Epithelial cell of alveolus of lung (primary cell): ENCODE data around the gene MYH6. TPM values are rescaled to one million over a fixed set of nuclear protein-coding genes. Genes with fewer than 3 reads are reported as not detected.

Experiments used
- total RNA-seq: library from RNA; depleted of rRNA; stranded (reverse); fragments of >200 nt; gene quantifications from 2 replicates; pipeline ENCODE4 v1.2.1, GENCODE V29; 2015

MYH6 gene
- total RNA-seq, result not detected in 2 replicates

DNA sequence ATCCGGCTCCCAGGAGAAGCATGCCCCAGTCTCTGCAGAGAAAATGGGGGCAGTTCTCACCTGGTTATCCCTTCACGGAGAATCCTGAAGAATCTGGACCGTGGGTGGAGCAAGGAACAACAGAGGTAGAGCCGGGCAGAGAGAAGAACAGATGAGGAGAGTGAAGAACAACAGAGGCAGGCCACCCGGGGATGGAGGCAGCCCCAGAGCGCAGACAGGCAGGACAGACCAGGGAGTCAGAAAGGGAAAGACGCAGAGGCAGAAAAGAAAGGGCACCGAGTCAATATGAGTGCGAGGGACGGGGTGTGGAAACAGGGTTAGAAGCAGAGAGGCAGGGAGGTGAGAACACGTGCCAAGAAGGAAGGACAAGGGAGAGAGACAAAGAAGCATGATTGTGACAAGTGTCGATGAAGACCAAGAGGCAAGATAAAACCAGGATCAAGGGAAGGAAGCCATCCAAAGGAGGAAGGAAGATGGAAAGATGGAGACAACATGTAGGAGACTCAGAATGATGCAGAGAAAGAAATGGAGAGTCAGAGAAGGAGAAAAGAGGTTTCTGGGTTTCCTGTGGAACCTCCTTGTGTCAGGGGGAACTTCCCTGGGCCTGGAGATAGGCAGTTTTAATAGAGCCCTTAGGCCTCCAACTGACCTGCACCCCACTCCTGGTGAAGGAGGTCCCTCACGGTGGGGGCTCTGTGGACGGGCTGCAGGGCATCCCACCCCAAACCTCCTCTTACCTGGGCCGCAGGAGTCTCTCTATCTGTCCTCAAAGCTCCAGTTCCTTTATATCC, at the start of gene MYH6:
MYH6 (minus strand) TSS at position 758 of the 791 bp plus-strand sequence. CDS start 1,050 bp downstream, outside the sequence.

DNA sequence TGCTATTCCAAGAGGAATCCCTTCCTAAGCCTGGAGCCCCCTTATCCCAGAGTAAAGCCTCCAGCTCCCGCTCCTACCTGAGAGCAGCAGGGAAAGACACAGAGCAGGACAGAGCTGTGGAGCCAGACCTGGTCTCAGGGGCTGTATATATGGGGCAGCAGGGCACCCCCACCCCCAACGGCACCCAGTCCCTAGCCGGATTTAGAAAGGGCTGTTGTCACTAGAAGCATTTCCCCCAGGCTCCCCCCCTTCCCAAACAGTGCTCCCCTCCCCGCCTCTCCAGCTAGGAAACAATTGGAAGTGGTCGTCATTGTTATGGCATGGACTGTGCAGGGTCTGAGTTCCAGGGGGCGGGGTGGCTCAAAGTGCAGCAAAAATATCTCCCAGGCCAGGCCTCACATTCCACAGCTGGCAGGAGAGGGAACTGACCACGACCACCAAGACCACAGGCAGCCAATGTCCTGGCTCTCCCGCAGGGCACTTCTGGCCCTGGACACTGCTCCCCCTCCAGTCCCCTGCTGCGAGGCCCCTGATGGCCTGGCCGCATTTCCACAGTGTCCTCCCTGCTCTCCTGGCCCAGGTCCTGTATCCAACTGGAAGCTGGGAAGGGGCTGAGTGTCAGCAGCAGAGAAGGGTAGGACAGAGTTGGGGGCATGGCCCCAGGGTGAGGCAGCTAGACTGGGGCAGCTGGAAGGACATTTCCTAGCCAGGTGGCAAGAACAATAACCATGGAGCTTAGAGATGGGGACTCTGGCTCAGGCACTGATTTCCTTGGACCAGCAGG, 27.7 kb upstream of the MYH6 start, which contains the start of gene MYH7:
MYH7 (minus strand) TSS at position 118 of the 784 bp plus-strand sequence. CDS start 1,928 bp downstream, outside the sequence.

DNA sequence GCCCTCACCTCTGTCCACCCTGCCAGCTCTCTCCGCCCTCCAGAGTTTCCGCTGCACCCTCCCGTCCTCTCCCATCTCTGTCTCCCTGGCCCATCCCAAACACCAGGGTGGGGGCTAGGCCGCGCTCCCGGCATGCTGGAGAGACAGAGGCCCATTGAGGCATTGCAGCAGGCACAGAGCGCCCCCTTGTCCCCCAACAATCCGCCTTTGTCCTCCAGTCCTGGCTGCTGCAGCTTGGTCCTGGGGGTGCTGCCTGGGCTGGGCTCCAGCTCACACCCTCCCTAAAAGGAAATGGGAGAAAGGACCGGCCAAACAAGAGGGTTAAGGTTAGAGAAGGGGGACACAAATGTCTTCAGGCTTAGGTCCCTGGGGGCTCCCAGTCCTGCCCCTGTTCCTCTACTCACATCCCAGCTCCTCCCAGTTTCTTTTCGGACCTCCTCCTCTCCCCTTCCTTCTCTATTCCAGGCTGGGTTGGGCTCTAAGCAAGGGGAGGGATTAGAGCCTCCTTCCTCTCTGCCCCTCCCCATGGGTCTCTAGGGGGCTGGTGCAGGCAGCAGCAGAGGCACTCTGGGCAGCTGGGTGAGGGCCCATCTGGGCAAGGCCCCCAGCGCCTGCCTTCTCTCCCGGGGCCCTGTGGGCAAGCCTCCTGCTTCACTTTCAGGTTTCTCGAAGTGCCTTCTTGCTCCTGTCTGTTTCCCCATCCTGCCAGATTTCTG, 31.4 kb downstream of the MYH6 start, which contains the start of gene CMTM5:
CMTM5 (plus strand) TSS at position 565 of the 716 bp plus-strand sequence. CDS start 206 bp downstream, outside the sequence.

DNA sequence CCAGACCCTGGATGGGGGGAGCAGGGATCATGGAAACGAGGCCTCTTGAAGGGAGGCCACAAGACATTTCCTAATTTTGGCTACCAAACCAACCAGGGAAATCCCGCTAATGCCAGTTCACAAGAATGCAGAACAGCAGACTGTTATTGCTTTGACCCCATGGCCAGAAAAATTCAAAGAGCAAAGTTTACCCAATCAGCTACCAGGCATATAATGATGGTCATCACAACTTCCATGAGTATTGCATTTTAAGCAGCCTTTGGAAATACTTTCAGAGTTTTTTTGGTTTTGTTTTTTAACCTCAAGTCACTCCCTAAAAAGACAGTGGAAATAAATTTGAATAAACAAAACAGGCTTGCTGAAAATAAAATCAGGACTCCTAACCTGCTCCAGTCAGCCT, 35.6 kb downstream of the MYH6 start, which contains the start of gene IL25:
IL25 (plus strand) TSS at position 301 of the 400 bp plus-strand sequence.

DNA sequence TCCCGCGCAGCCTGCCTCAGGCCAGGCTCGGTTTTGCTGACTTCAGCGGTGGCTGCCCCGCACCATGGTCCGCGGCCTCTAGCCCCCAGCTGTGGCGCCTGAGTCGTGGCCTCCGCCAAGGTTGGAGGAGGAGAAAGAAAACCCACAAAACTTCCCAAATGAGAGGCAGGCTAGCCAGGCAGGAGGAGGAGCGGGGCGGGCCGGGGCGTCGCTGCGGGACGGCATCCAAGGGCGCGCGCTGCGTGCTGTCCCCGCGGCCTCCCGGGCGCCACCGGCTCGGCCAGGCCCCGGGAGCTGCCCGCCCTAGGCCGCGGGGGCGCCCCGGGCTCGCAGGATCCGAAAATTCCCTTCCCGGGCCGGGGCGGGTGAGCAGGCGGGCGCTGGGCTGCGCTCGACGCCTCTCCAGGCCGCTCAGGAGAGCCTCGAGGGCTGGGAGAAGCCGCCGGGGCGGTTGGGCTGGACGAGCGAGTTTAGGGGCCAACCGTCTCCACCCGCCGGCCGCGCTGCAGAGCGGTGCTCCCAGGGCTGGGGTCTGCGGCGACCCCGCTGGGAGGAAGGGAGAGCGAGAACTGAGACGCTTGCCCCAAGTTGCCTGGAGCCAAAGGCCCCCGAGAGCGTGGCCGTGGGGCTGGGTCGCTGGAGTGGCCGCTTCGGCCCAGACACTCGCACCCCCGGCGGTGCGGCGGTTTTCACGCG, 42.9 kb downstream of the MYH6 start, which contains the start of gene EFS:
EFS (minus strand) TSS at position 137 of the 696 bp plus-strand sequence. CDS start 147 bp downstream, outside the sequence.

DNA sequence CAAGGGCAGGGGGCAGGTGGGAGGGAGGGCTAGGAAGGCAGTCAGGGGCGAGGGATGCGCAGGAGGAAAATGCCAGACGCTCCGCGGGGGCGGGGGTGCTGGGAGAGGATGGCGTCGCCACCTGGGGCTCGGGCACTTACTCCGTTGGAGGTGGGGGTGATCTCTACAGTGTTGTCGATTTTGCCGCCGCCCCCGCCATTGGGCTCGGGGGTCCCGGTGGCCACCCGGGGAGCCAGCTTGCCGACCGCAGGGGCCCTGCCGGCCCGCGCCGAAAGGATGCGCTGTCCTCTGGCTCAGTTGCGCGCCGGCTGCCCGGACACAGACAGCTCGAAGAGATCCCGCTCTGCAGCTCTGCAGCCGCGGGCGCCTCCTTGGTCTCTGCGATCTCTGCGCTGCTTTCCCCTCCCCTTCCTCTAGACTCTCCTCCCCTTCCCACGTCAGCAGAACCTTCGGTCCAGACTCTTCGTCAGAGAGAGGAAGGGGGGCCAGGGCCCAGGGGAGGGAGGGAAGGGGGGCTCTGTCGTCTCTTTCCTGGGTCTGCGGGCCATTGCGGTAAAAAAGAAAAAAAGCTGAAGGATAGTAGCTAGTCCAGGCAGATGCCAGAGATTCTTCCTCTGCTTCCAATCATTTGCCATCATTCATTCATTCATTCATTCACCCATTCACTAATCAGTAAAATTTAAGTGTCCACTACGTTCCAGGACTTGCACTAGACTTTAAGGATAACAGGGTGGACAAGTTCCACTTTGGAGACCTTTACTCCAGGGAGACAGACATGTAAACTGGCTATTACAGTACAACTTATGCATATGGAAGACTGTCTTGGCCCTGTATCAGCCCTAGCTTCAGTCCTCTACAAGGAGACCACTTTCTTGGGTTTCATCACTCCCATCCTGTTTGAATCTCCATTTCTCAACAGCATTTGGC, 55.3 kb downstream of the MYH6 start, which contains the start of gene SLC22A17:
SLC22A17 (minus strand) TSS at position 382 of the 927 bp plus-strand sequence.

Other genes starting within 250 kb of the MYH6 start
- gene SLC7A8, start 224.6 kb downstream of the MYH6 start, total RNA-seq, result 0.26 and 4.6 TPM in 2 replicates
- gene RNF212B, start 170.3 kb downstream of the MYH6 start, total RNA-seq, result not detected in 2 replicates
- 9.1 and 16.4 TPM in 2 replicates for gene HOMEZ, start 122.1 kb downstream of the MYH6 start, total RNA-seq
- 1.6 and 4.7 TPM in 2 replicates for gene PPP1R3E, start 105.4 kb downstream of the MYH6 start, total RNA-seq
- gene BCL2L2, start 101.4 kb downstream of the MYH6 start, total RNA-seq, result 12.0 and 18.4 TPM in 2 replicates
- gene PABPN1, start 86.8 kb downstream of the MYH6 start, total RNA-seq, result 40.2 and 60.3 TPM in 2 replicates
- gene SLC22A17, start 55.4 kb downstream of the MYH6 start, total RNA-seq, result 34.6 and 59.7 TPM in 2 replicates
- 21.6 and 34.2 TPM in 2 replicates for gene EFS, start 43.1 kb downstream of the MYH6 start, total RNA-seq
- not detected in 2 replicates for gene IL25, start 35.5 kb downstream of the MYH6 start, total RNA-seq
- gene CMTM5, start 31.2 kb downstream of the MYH6 start, total RNA-seq, result 2.2 TPM in 1 of 2 replicates, not detected in the other
- gene MYH7, start 27.4 kb upstream of the MYH6 start, total RNA-seq, result 0.56 TPM in 1 of 2 replicates, not detected in the other
- gene NGDN, start 61.4 kb upstream of the MYH6 start, total RNA-seq, result 24.4 and 30.1 TPM in 2 replicates
- gene ZFHX2, start 143.5 kb upstream of the MYH6 start, total RNA-seq, result 0.08 and 0.39 TPM in 2 replicates
- gene THTPA, start 148.0 kb upstream of the MYH6 start, total RNA-seq, result 10.0 and 13.4 TPM in 2 replicates
- 10.1 and 14.6 TPM in 2 replicates for gene AP1G2, start 159.5 kb upstream of the MYH6 start, total RNA-seq
- under 0.01 and 0.24 TPM in 2 replicates for gene JPH4, start 170.5 kb upstream of the MYH6 start, total RNA-seq
- under 0.01 TPM in 1 of 2 replicates, not detected in the other for gene DHRS2, start 228.1 kb upstream of the MYH6 start, total RNA-seq